Dermis blood vessel endothelial cell (primary cell): Measurements from ENCODE around the gene METTL26. TPM values are rescaled to one million over a fixed set of nuclear protein-coding genes. Genes with fewer than 3 reads are reported as not detected.

Experiments
- DNase-seq: peaks from one replicate; pipeline ENCODE4 v3.0.0; 2010
- total RNA-seq: library from RNA; depleted of rRNA; stranded (reverse); fragments of >200 nt; gene quantifications from 2 replicates; pipeline ENCODE4 v1.2.3, GENCODE V29; 2014

The METTL26 gene
- 76.4 and 83.6 TPM in 2 replicates for total RNA-seq

GRCh38 chr16:636206-637080 lies at the start of gene METTL26:
Gene METTL26 (minus strand): TSS chr16:636305. CDS start chr16:636290, 15 bp downstream.
- DNase-seq, result peak; percentile 96

GRCh38 chr16:684961-685696 lies 49.0 kb upstream of the METTL26 start:
- no peak for DNase-seq

GRCh38 chr16:684071-684794 lies 48.1 kb upstream of the METTL26 start, which contains the start of gene JMJD8:
Gene JMJD8 (minus strand): TSS chr16:684334. CDS start chr16:684319, 15 bp downstream.
- DNase-seq, result peak; percentile 93

GRCh38 chr16:683396-684070 lies 47.4 kb upstream of the METTL26 start:
- DNase-seq, result no peak

GRCh38 chr16:682493-683395 lies 46.6 kb upstream of the METTL26 start:
- DNase-seq, result no peak

- DNase-seq, result no peak
Measured at GRCh38 chr16:681746-682427, 45.8 kb upstream of the METTL26 start.

- peak; percentile 55 for DNase-seq
Measured at GRCh38 chr16:680967-681745, 45.1 kb upstream of the METTL26 start.

GRCh38 chr16:680625-680945 lies 44.5 kb upstream of the METTL26 start:
- DNase-seq, result no peak

- DNase-seq, result peak; percentile 87
Measured at GRCh38 chr16:679814-680624, 43.9 kb upstream of the METTL26 start, which contains the start of gene STUB1. Gene STUB1 (plus strand): TSS chr16:680410. CDS start chr16:680526, 116 bp downstream.

- DNase-seq, result peak; percentile 64
Measured at GRCh38 chr16:678858-679813, 43.0 kb upstream of the METTL26 start.

- no peak for DNase-seq
Measured at GRCh38 chr16:678209-678857, 42.2 kb upstream of the METTL26 start.

- no peak for DNase-seq
Measured at GRCh38 chr16:677316-678190, 41.4 kb upstream of the METTL26 start.

- no peak for DNase-seq
Measured at GRCh38 chr16:676913-677312, 40.8 kb upstream of the METTL26 start.

- DNase-seq, result no peak
Measured at GRCh38 chr16:676565-676902, 40.4 kb upstream of the METTL26 start.

- no peak for DNase-seq
Measured at GRCh38 chr16:675884-676564, 39.9 kb upstream of the METTL26 start.
